ENCODE measurements around the gene PNLDC1.
"Not testable (repeated sequence)": the region's sequence is repeated elsewhere in the genome, so short reads cannot be mapped to it uniquely, and the experiment has no call there.

PNLDC1 gene

GRCh38 chr6:159849851-159850250 lies 49.8 kb downstream of the PNLDC1 start:
- DNase-seq (ENCODE audit: low spot score) = not testable (repeated sequence)

GRCh38 chr6:159852877-159853276 lies 52.8 kb downstream of the PNLDC1 start:
- DNase-seq (ENCODE audit: low spot score) = no peak

DNA sequence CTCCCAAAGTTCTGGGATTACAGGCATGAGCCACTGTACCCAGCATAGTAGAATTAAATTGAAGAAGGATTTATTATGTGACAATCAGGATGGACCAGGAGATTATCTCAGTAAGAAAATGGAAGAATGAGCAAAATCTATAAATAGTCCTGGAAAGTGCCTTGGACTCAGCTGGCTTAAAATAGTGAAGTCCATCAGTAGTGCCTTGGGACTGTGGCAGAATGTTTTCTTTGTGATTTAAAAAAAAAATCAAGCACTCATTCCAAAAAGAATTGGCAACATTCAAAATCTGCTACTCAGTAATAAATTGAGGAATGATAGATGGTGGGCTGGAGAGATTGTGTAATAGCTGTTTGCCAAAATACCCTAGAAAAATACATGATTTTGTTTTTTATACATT lies 53.7 kb downstream of the PNLDC1 start:
- DNase-seq (ENCODE audit: low spot score) = no peak

- no peak for DNase-seq (ENCODE audit: low spot score)
These were observed 54.9 kb downstream of the PNLDC1 start for GRCh38 chr6:159854959-159855358.

GRCh38 chr6:159858259-159858658 lies 58.2 kb downstream of the PNLDC1 start:
- no peak for DNase-seq (ENCODE audit: low spot score)

- no peak for DNase-seq (ENCODE audit: low spot score)
These were observed 60.4 kb downstream of the PNLDC1 start for GRCh38 chr6:159860482-159860881.

DNA sequence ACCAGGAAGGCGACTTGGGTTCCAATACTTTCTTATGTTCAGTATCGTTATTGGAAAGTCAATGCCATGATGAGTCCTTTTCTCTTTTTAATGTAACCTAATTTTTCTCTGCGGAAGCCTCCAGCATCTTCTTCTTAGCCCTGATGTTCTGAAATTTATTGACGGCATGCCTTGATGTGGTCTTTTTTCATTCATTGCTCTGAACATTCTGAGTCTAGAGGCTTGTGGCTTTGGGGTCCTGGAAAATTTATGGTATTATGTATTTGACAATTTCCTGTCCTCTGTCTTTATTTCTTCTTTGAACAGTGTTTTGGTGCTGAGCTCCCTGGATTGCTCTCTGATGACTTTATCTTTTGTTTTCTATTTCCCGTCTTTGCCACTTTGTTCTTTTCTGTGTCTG lies 62.0 kb downstream of the PNLDC1 start:
- DNase-seq (ENCODE audit: low spot score) = no peak

- DNase-seq (ENCODE audit: low spot score) = peak; percentile 41
These were observed 63.3 kb downstream of the PNLDC1 start for GRCh38 chr6:159863341-159863740.

DNA sequence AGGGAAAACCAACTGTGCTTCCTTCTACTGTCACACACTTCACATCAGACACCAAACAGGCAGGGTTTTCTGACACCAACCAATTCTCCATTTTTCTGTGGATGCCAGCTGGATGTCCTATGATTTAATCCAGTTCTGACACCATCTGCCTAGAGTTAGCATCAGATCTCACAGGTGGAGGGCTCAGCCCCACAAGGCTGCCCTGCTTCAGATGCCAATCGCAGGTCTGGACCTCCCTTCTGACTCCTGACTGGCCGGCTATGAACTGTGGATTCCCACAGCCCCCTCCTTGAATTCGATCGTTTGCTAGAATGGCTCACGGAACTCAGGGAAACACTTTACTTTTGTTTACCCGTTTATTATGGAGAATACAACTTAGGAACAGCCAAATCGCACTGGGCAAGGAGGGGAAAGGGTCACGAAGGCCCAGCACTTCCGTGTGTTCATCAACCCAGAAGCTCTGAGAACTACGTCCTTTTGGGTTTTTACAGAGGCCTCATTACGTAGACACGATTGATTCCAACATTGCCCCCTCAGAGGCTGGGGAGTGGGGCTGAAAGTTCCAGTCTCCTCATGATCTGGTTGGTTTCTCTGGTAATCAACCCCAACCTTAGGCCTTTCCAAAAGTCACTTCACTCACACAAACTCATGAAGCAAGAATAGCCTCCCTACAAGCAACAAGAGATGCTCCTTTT lies 65.3 kb downstream of the PNLDC1 start:
- no peak for DNase-seq (ENCODE audit: low spot score)

- no peak for DNase-seq (ENCODE audit: low spot score)
These were observed 66.5 kb downstream of the PNLDC1 start for GRCh38 chr6:159866286-159867247.

Measured in HuH-7.5 (cell line).